Neural progenitor cell (in vitro differentiated cells): ENCODE results near the gene PI4KB. TPM values are rescaled to one million over a fixed set of nuclear protein-coding genes. Genes with fewer than 3 reads are reported as not detected.

Experiments used
- DNase-seq: peaks from one replicate; pipeline ENCODE4 v3.0.0-alpha.2; 2016; ENCODE audit warnings: low spot score
- H2AFZ ChIP-seq: fragments of 200-600 bp; sonication (generic); replicated peaks from 2 replicates; pipeline ENCODE4 v1.6.1; 2016; ENCODE audit warnings: antibody characterized with exemption
- H3F3A ChIP-seq: fragments of 200-600 bp; sonication (generic); 2 replicates; pipeline ENCODE4 v1.6.1; 2016; ENCODE audit warnings: antibody characterized with exemption, low read depth
- H3K27ac ChIP-seq: fragments of 200-600 bp; sonication (generic); 2 replicates; pipeline ENCODE4 v1.5.1; 2016; ENCODE audit warnings: mild to moderate bottlenecking
- H3K27me3 ChIP-seq: fragments of 200-600 bp; sonication (generic); 2 replicates; pipeline ENCODE4 v1.6.1; 2016; ENCODE audit warnings: mild to moderate bottlenecking, moderate library complexity
- H3K36me3 ChIP-seq: fragments of 200-600 bp; sonication (generic); 2 replicates; pipeline ENCODE4 v1.5.1; 2016
- H3K4me1 ChIP-seq: fragments of 200-600 bp; sonication (generic); 2 replicates; pipeline ENCODE4 v1.6.1; 2016; ENCODE audit warnings: mixed run types
- H3K4me2 ChIP-seq: fragments of 200-600 bp; sonication (generic); 2 replicates; pipeline ENCODE4 v1.6.1; 2016
- H3K4me3 ChIP-seq: fragments of 200-600 bp; sonication (generic); 2 replicates; pipeline ENCODE4 v1.5.1; 2016
- H3K79me2 ChIP-seq: fragments of 200-600 bp; sonication (generic); 2 replicates; pipeline ENCODE4 v1.6.1; 2016; ENCODE audit warnings: low read depth
- H3K9ac ChIP-seq: fragments of 200-600 bp; sonication (generic); 2 replicates; pipeline ENCODE4 v1.6.1; 2016
- H3K9me3 ChIP-seq: fragments of 200-600 bp; sonication (generic); 2 replicates; pipeline ENCODE4 v1.5.1; 2016; ENCODE audit warnings: low read depth
- H4K20me1 ChIP-seq: fragments of 200-600 bp; sonication (generic); 2 replicates; pipeline ENCODE4 v1.6.1; 2016; ENCODE audit warnings: low read depth
- H3K27ac Mint-ChIP-seq: 3 replicates; pipeline ENCODE4 v1.8.0; 2021; ENCODE audit warnings: mixed read lengths
- H3K27me3 Mint-ChIP-seq: 2 replicates; pipeline ENCODE4 v1.8.0; 2022; ENCODE audit warnings: low read depth, mild to moderate bottlenecking, inconsistent platforms, moderate library complexity, mixed read lengths; ENCODE audit not compliant: insufficient read depth
- H3K36me3 Mint-ChIP-seq: 3 replicates; pipeline ENCODE4 v1.8.0; 2021; ENCODE audit warnings: mixed read lengths
- H3K4me1 Mint-ChIP-seq: 3 replicates; pipeline ENCODE4 v1.8.0; 2021; ENCODE audit warnings: mixed read lengths
- H3K4me3 Mint-ChIP-seq: 3 replicates; pipeline ENCODE4 v1.8.0; 2021; ENCODE audit warnings: mild to moderate bottlenecking, moderate library complexity, mixed read lengths
- H3K9me3 Mint-ChIP-seq: 3 replicates; pipeline ENCODE4 v1.8.0; 2020; ENCODE audit warnings: mixed read lengths
- EZH2 ChIP-seq: fragments of 200-600 bp; sonication (generic); IDR thresholded peaks from 2 replicates; pipeline ENCODE4 v1.6.1; 2017; ENCODE audit warnings: antibody characterized with exemption, mild to moderate bottlenecking, moderate library complexity
- EZH2phosphoT487 ChIP-seq: fragments of 200-600 bp; sonication (generic); IDR thresholded peaks from 2 replicates; pipeline ENCODE4 v1.6.1; 2017; ENCODE audit warnings: antibody characterized with exemption
- total RNA-seq: library from RNA; depleted of rRNA; stranded (reverse); fragments of >200 nt; gene quantifications from 2 replicates; pipeline ENCODE4 v1.2.3, GENCODE V29; 2015; ENCODE audit warnings: low replicate concordance
- TF ChIP-seq, protein P1 (sequence below): fragments of 200-600 bp; sonication (generic); IDR thresholded peaks from 2 replicates; pipeline ENCODE4 v1.5.1; 2017; ENCODE audit warnings: antibody characterized with exemption, mild to moderate bottlenecking

The PI4KB gene
- total RNA-seq: 19.0 and 33.5 TPM in 2 replicates

GRCh38 chr1:151327223-151327902 lies at the start of gene PI4KB:
Gene PI4KB (minus strand): TSS chr1:151327416. CDS start chr1:151316481, 10,935 bp downstream.
- H3K4me3 Mint-ChIP-seq: peak within 1 kb of the TSS; percentile 92
- H3K27me3 Mint-ChIP-seq: peaks cover 4% of the 10 kb centered on the region
- peaks cover 22% of the 10 kb centered on the region for H3K4me1 Mint-ChIP-seq

DNA sequence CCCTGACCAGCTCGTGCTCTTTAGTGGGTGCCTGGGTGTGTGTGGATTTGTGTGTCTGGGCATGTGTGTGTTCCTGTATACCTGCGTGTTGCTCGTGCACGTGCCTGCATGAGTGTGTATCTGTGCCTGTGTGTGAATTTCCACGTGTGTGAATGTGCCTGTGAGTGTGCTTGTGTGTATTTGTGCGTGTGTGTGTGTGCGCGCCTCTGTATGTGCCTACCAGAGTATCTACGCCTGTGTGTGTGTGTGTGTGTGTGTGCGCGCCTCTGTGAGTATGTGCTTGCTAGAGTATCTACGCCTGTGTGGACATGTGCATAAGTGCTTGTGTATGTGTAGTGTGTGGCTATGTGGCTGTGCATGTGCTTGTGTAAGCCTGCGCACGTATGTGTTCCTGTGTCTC lies 46.0 kb upstream of the PI4KB start:
- no peaks in the 10 kb centered on the region for H3F3A ChIP-seq
- H3K36me3 Mint-ChIP-seq: peaks cover 2% of the 10 kb centered on the region
- H3K79me2 ChIP-seq: no peaks in the 10 kb centered on the region
- peak overlapping the region; percentile 42 for H2AFZ ChIP-seq
- peak overlapping the region; percentile 76 for H3K4me2 ChIP-seq
- H3K9me3 Mint-ChIP-seq: no peaks in the 10 kb centered on the region
- H3K27me3 ChIP-seq: no peaks in the 10 kb centered on the region
- peaks cover 43% of the 10 kb centered on the region for H3K4me1 Mint-ChIP-seq
- H3K36me3 ChIP-seq: no peaks in the 10 kb centered on the region
- H3K27ac ChIP-seq: no peak overlapping the region
- H3K9ac ChIP-seq: no peak overlapping the region
- TF ChIP-seq EZH2 (no peak), EZH2phosphoT487 (no peak)
- TF ChIP-seq, protein P1, sequence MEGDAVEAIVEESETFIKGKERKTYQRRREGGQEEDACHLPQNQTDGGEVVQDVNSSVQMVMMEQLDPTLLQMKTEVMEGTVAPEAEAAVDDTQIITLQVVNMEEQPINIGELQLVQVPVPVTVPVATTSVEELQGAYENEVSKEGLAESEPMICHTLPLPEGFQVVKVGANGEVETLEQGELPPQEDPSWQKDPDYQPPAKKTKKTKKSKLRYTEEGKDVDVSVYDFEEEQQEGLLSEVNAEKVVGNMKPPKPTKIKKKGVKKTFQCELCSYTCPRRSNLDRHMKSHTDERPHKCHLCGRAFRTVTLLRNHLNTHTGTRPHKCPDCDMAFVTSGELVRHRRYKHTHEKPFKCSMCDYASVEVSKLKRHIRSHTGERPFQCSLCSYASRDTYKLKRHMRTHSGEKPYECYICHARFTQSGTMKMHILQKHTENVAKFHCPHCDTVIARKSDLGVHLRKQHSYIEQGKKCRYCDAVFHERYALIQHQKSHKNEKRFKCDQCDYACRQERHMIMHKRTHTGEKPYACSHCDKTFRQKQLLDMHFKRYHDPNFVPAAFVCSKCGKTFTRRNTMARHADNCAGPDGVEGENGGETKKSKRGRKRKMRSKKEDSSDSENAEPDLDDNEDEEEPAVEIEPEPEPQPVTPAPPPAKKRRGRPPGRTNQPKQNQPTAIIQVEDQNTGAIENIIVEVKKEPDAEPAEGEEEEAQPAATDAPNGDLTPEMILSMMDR: no peak
- H3K9me3 ChIP-seq: no peaks in the 10 kb centered on the region
- peaks cover 2% of the 10 kb centered on the region for H3K27me3 Mint-ChIP-seq
- peak overlapping the region; percentile 34 for H3K4me3 Mint-ChIP-seq
- H3K27ac Mint-ChIP-seq: peak overlapping the region; percentile 67
- H4K20me1 ChIP-seq: no peaks in the 10 kb centered on the region
- no peak overlapping the region for H3K4me3 ChIP-seq
- H3K4me1 ChIP-seq: peaks cover 26% of the 10 kb centered on the region
- DNase-seq: no peak

More at GRCh38 chr1:151327223-151327902, at the start of gene PI4KB:
- Mint-ChIP-seq H3K27ac (peak within 1 kb of the TSS; percentile 100), H3K9me3 (no peaks in the 10 kb centered on the region), H3K36me3 (peaks cover 8% of the 10 kb centered on the region)
- H4K20me1 ChIP-seq: no peaks in the 10 kb centered on the region
- DNase-seq: peak; percentile 99
- H3K9ac ChIP-seq: peak within 1 kb of the TSS; percentile 92
- H3K9me3 ChIP-seq: no peaks in the 10 kb centered on the region
- peak within 1 kb of the TSS; percentile 86 for H3K4me2 ChIP-seq
- peak within 1 kb of the TSS; percentile 90 for H2AFZ ChIP-seq
- TF ChIP-seq EZH2phosphoT487 (no peak), EZH2 (no peak)
- TF ChIP-seq, protein P1: no peak
- no peaks in the 10 kb centered on the region for H3K36me3 ChIP-seq
- H3K27me3 ChIP-seq: no peaks in the 10 kb centered on the region
- peak within 1 kb of the TSS; percentile 64 for H3K4me3 ChIP-seq
- peaks cover 33% of the 10 kb centered on the region for H3K79me2 ChIP-seq
- peaks cover 12% of the 10 kb centered on the region for H3F3A ChIP-seq
- H3K27ac ChIP-seq: peak within 1 kb of the TSS; percentile 98
- peaks cover 10% of the 10 kb centered on the region for H3K4me1 ChIP-seq

- DNase-seq: peak; percentile 77
- Histone ChIP-seq H3K9ac (peak within 1 kb of the TSS; percentile 7), H4K20me1 (no peaks in the 10 kb centered on the region), H3K4me2 (peak within 1 kb of the TSS; percentile 76), H3K79me2 (no peaks in the 10 kb centered on the region), H2AFZ (peak within 1 kb of the TSS; percentile 67), H3K4me3 (peak within 1 kb of the TSS; percentile 46), H3K27ac (no peak within 1 kb of the TSS), H3K27me3 (no peaks in the 10 kb centered on the region), H3K36me3 (no peaks in the 10 kb centered on the region), H3K9me3 (no peaks in the 10 kb centered on the region), H3K4me1 (peaks cover 26% of the 10 kb centered on the region), H3F3A (no peaks in the 10 kb centered on the region)
- peaks cover 2% of the 10 kb centered on the region for H3K36me3 Mint-ChIP-seq
- peak within 1 kb of the TSS; percentile 82 for H3K4me3 Mint-ChIP-seq
- peaks cover 43% of the 10 kb centered on the region for H3K4me1 Mint-ChIP-seq
- TF ChIP-seq, protein P1: no peak
- TF ChIP-seq EZH2phosphoT487 (no peak), EZH2 (no peak)
- H3K9me3 Mint-ChIP-seq: no peaks in the 10 kb centered on the region
- peak within 1 kb of the TSS; percentile 97 for H3K27ac Mint-ChIP-seq
- peaks cover 2% of the 10 kb centered on the region for H3K27me3 Mint-ChIP-seq
These were observed 45.1 kb upstream of the PI4KB start, which contains the start of gene SELENBP1 for GRCh38 chr1:151372058-151372934. Gene SELENBP1 (minus strand): TSS chr1:151372705. CDS start chr1:151372641, 64 bp downstream.
